Embryonic facial prominence (tissue), 1 donor: Measurements from ENCODE around the gene UBR2.
"Not testable (repeated sequence)": the region's sequence is repeated elsewhere in the genome, so short reads cannot be mapped to it uniquely, and the experiment has no call there.

Source experiments
- DNase-seq: peaks from one replicate; pipeline ENCODE4 v3.0.0-alpha.2; 2016; ENCODE audit errors: extremely low spot score

The UBR2 gene

GRCh38 chr6:42618105-42618504 lies 54.3 kb downstream of the UBR2 start:
- no peak for DNase-seq

GRCh38 chr6:42618686-42619085 lies 54.9 kb downstream of the UBR2 start:
- DNase-seq, result no peak

DNA sequence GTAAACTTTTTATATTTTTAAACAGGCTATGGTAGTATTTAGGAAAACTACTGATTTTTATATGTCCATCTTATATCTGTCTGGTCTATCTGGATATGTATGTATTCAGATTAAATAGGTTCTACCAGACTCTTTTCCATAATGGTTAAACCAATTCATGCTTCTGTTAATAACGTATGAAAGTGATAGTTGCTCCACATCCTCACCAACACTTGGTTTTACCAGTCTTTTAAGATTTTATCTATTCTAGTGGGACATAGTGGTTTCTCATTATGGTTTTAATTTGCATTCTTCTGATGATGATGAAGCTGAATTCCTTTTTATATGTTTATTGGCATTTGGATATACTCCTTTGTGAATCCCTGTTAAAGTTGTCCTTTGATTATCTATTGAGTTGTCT lies 56.1 kb downstream of the UBR2 start:
- DNase-seq, result no peak

DNA sequence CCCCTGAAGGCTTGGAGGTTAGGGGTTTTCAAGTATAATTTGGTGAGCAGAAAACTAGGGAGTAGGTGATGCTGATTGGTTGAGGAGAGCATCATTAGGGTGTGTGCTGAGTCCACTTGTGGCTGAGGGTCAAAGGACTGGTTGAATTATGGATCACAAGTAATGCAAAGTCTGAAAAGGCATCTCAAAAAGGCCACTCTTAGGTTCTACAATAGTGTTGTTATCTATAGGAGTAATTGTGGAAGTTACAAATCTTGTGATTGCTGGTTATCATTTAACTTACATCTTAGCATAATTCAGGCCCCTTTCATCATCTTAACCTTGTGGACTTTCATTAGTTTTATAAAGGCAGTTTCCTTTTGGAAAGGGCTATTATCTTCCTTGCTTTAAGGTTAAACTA lies 60.8 kb downstream of the UBR2 start:
- no peak for DNase-seq

DNA sequence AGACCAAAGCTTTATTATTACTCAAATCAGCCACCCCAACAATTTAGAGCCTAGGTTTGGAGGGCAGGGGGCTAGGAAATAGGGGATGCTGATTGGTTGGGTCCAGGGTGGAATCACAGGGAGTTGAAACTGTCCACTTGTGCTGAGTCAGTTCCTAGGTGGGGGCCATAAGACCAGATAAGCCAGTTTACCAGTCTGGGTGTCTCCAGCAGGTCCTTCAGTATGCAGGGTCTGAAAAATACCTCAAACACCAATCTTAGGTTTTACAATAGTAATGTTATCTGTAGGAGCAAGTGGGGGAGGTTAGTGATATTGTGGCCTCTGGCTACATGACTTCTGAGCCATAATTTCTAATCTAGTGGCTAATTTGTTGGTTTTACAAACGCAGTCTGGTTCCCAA lies 63.2 kb downstream of the UBR2 start:
- DNase-seq, result no peak

- DNase-seq, result no peak
Measured at GRCh38 chr6:42627674-42628073, 63.8 kb downstream of the UBR2 start.

- no peak for DNase-seq
Measured at GRCh38 chr6:42628604-42629003, 64.8 kb downstream of the UBR2 start.

GRCh38 chr6:42629845-42630244 lies 66.0 kb downstream of the UBR2 start:
- DNase-seq, result no peak

- DNase-seq, result no peak
Measured at GRCh38 chr6:42637681-42638080, 73.9 kb downstream of the UBR2 start.

GRCh38 chr6:42642794-42643193 lies 79.0 kb downstream of the UBR2 start:
- no peak for DNase-seq

DNA sequence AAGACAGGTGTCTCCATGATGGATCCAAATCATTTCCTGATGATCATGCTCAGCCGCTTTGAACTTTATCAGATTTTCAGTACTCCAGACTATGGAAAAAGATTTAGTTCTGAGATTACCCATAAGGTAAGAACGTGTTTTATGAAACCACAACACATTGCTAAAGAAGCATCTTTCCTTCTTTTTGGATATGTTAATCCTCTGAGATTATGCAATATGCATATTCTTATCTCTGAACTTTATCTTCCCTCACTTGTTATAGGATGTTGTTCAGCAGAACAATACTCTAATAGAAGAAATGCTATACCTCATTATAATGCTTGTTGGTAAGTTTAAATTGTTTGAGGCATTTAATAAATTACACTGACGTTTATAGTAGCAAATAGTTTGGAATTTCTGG lies 80.4 kb downstream of the UBR2 start:
- DNase-seq, result no peak

- no peak for DNase-seq
Measured at GRCh38 chr6:42652024-42652746, 88.4 kb downstream of the UBR2 start.

- DNase-seq, result no peak
Measured at GRCh38 chr6:42653851-42654250, 90.0 kb downstream of the UBR2 start.

GRCh38 chr6:42659806-42660205 lies 96.0 kb downstream of the UBR2 start:
- no peak for DNase-seq

GRCh38 chr6:42661540-42662153 lies 97.8 kb downstream of the UBR2 start:
- DNase-seq, result peak; percentile 66

DNA sequence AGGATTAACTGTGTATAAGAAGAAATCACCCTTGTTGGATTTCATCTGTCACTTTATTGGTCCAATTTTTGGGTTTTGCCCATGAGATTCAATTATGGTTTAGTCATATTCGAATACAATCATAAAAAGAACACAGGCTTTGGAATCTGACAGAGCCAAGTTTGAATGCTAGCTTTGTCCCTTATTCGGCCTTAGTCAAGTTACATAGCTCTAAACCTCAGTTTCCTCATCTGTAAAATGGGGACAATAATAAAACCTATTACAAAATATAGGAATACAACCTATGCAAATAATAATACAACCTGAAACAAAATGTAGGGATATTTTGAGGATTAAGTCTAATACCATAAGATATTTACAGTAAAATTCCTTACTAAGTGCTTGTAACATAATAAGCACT lies 100.9 kb downstream of the UBR2 start:
- no peak for DNase-seq

DNA sequence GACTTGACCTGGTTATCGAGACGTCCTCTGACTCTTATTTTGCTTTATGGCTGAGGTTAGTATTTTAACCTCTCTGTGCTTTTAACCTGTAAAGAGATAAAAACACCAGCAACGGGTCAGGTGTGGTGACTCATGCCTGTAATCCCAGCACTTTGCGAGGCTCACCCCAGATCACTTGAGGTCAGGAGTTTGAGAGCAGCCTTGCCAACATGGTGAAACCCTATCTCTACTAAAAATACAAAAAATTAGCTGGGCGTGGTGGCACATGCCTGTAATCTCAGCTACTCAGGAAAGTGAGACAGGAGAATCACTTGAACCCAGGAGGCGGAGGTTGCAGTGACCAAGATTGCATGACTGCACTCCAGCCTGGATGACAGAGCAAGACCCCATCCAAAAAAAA lies 110.5 kb downstream of the UBR2 start:
- not testable (repeated sequence) for DNase-seq

GRCh38 chr6:42674780-42675179 lies 111.0 kb downstream of the UBR2 start:
- DNase-seq, result no peak

DNA sequence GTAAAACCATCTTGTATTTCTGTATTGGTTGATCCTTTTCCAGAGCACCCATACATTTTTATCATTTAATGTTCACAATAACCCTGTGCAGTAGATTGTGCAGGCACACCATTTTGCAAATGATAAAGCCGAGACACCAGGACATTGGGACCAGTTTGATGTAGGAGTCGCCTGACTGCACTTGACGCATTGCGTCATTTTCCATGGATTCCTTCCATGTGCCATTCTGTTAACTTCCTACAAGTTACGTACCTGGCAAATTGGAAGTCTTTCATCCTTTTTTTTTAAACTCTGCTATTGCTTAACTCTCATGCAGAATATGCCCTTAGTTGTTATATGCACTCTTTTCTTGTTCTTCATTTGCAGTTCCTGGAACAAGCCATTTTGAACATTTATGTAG lies 115.5 kb downstream of the UBR2 start:
- DNase-seq, result no peak

- DNase-seq, result no peak
Measured at GRCh38 chr6:42688281-42688680, 124.5 kb downstream of the UBR2 start.

GRCh38 chr6:42689371-42689770 lies 125.5 kb downstream of the UBR2 start:
- no peak for DNase-seq

GRCh38 chr6:42690151-42690702 lies 126.4 kb downstream of the UBR2 start:
- no peak for DNase-seq

DNA sequence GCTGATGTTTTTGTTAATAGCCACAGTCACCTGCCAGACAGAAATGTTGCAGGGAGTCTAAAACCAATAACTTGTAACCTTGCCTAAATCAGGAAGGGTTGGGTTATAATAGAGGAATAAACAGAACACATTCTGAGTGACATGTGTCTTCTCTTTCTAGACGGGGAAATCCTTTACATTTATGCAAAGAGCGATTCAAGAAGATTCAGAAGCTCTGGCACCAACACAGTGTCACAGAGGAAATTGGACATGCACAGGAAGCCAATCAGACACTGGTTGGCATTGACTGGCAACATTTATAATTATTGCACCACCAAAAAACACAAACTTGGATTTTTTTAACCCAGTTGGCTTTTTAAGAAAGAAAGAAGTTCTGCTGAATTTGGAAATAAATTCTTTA lies 127.0 kb downstream of the UBR2 start:
- no peak for DNase-seq
